ENCODE data around the gene PDGFRB. TPM values are rescaled to one million over a fixed set of nuclear protein-coding genes. Genes with fewer than 3 reads are reported as not detected.

PDGFRB gene
- total and polyA plus RNA-seq, 2 of the 8 experiments (the other 6 are each of a cell fraction or from before 2014, with no cell fraction given) = 4.2 to 13.7 TPM

GRCh38 chr5:150168864-150169263 is 13.2 kb upstream of the PDGFRB start:
- TF ChIP-seq EGR1 (IDR thresholded peaks at IDR 0.05; ENCODE audit: borderline replicate concordance, low read depth, low read length) = no peak
- no peak for TF ChIP-seq CTBP2 (IDR thresholded peaks at IDR 0.05; ENCODE audit: borderline replicate concordance, insufficient read depth, insufficient read length, low read length)
- Histone ChIP-seq H3K9ac (replicated peaks in 1 of 4; ENCODE audit: extremely low read depth in 1 of 4, low read depth in 3 of 4, low read length in 3 of 4) (no peak overlapping the region), H4K8ac (ENCODE audit: extremely low read depth, insufficient read depth, low read length) (no peak overlapping the region), H2BK12ac (ENCODE audit: low read depth, low read length) (no peak overlapping the region), H3K27me3 (replicated peaks in 1 of 4; ENCODE audit: control insufficient read depth in 3 of 4, extremely low read depth in 1 of 4, insufficient read depth in 3 of 4, low read length in 3 of 4) (peaks cover 58 to 77% (median 73%) of the 10 kb centered on the region in 4 experiments), H3K23ac (ENCODE audit: insufficient read length) (no peak overlapping the region), H3K4me2 (ENCODE audit: insufficient read depth in 1 of 2, low read depth in 2 of 2, low read length in 2 of 2) (no peak overlapping the region), H3K14ac (ENCODE audit: insufficient read length) (no peak overlapping the region), H2BK5ac (ENCODE audit: low read depth, low read length) (no peak overlapping the region), H3K9me3 (ENCODE audit: insufficient read depth in 2 of 2, low read depth in 1 of 2, low read length in 1 of 2) (no peaks in the 10 kb centered on the region), H3K4ac (replicated peaks; ENCODE audit: insufficient read length, low read depth, low read length) (no peak overlapping the region), H3K4me1 (replicated peaks in 1 of 4; ENCODE audit: control insufficient read depth in 3 of 4, insufficient read depth in 4 of 4, low read length in 3 of 4) (peaks cover 4 to 9% (median 7%) of the 10 kb centered on the region in 4 experiments), H3K36me3 (ENCODE audit: control insufficient read depth in 2 of 4, insufficient read depth in 4 of 4, low read length in 3 of 4) (no peaks in the 10 kb centered on the region; a peak in 1 of 8 replicates), H3K18ac (ENCODE audit: extremely low read depth, low read length) (no peak overlapping the region), H2BK120ac (replicated peaks; ENCODE audit: low read depth, low read length) (no peak overlapping the region), H3K79me2 (ENCODE audit: control insufficient read depth in 1 of 2, insufficient read depth in 2 of 2, low read length in 2 of 2) (no peaks in the 10 kb centered on the region), H3K23me2 (ENCODE audit: low read depth, low read length) (peaks cover 3% of the 10 kb centered on the region; the same call in 1 of the 2 replicates), H3K56ac (replicated peaks; ENCODE audit: insufficient read length, low read depth, low read length) (no peak overlapping the region), H2AFZ (ENCODE audit: low read length) (no peak overlapping the region), H2BK15ac (ENCODE audit: low read length) (no peak overlapping the region), H3K79me1 (ENCODE audit: low read depth, low read length) (no peaks in the 10 kb centered on the region), H2BK20ac (ENCODE audit: low read length) (no peak overlapping the region), H4K5ac (ENCODE audit: insufficient read length, low read depth, low read length) (no peak overlapping the region), H3K27ac (ENCODE audit: low read depth, low read length) (no peak overlapping the region), H3K4me3 (ENCODE audit: extremely low read depth in 1 of 4, insufficient read depth in 2 of 4, low read depth in 3 of 4, low read length in 4 of 4) (no peak overlapping the region), H2AK5ac (ENCODE audit: low read depth, low read length) (no peak overlapping the region), H4K20me1 (replicated peaks in 1 of 2; ENCODE audit: control insufficient read depth in 1 of 2, insufficient read depth in 2 of 2, low read length in 2 of 2) (peaks cover 4 to 7% of the 10 kb centered on the region in 2 experiments), H4K91ac (replicated peaks; ENCODE audit: insufficient read length, low read length) (no peak overlapping the region)
- CTCF ChIA-PET (ENCODE audit: partially characterized antibody) = interaction anchor here (0.8 to 17.8 kb wide), 21 partner anchors 7 to 183 kb away, joined by 3 to 406 read pairs (median 6); partner anchors contain the start of genes CDX1 and SLC6A7
- FAIRE-seq = no peak
- DNase-seq (ENCODE audit: low read depth in 1 of 2, low spot score in 2 of 2) = no peak
- POLR2A ChIA-PET (ENCODE audit: partially characterized antibody) = interaction anchor here (1.2 kb wide), 1 partner anchor 279 kb away, joined by 3 read pairs; no protein-coding TSS in a partner anchor
- WGBS, 2 experiments (ENCODE audit: extremely low coverage in 1 of 2, insufficient coverage in 1 of 2, insufficient read length in 1 of 2, insufficient replicate concordance in 2 of 2, low coverage in 1 of 2, low lambda C conversion rate in 2 of 2, missing lambda C conversion rate in 1 of 2) = 84% methylated on average over 3 of the region's 3 CpGs; no CpG with 5 or more reads in 1 of the 2 experiments

Measured in H1 (cell line).